H9 (cell line): Measurements from ENCODE around the gene WWC1. TPM values are rescaled to one million over a fixed set of nuclear protein-coding genes. Genes with fewer than 3 reads are reported as not detected.

Experiments used
- DNase-seq: peaks from one replicate; pipeline ENCODE4 v3.0.0-alpha.2; 2017
- H2AFZ ChIP-seq: one replicate; pipeline ENCODE4 v1.6.1; 2013; ENCODE audit warnings: mild to moderate bottlenecking, low read length, control low read depth, moderate library complexity
- H2AK5ac ChIP-seq: 2 replicates; pipeline ENCODE4 v1.6.1; 2013; ENCODE audit warnings: low read length, control low read depth, mixed read lengths; ENCODE audit not compliant: insufficient read length
- H2BK120ac ChIP-seq: one replicate; pipeline ENCODE4 v1.6.1; 2013; ENCODE audit warnings: low read depth, mild to moderate bottlenecking, low read length, control low read depth, inconsistent platforms; ENCODE audit not compliant: poor library complexity, severe bottlenecking
- H2BK12ac ChIP-seq: 2 replicates; pipeline ENCODE4 v1.6.1; 2013; ENCODE audit warnings: low read length, control low read depth, mixed read lengths, low read depth; ENCODE audit not compliant: insufficient read length
- H2BK15ac ChIP-seq: 2 replicates; pipeline ENCODE4 v1.6.1; 2013; ENCODE audit warnings: low read depth, low read length, control low read depth
- H2BK20ac ChIP-seq: one replicate; pipeline ENCODE4 v1.6.1; 2013; ENCODE audit warnings: low read depth, mild to moderate bottlenecking, low read length, control low read depth, inconsistent platforms; ENCODE audit not compliant: poor library complexity, severe bottlenecking
- H2BK5ac ChIP-seq: 2 replicates; pipeline ENCODE4 v1.6.1; 2013; ENCODE audit warnings: low read length, control low read depth, mixed read lengths; ENCODE audit not compliant: insufficient read length
- H3K14ac ChIP-seq: 2 replicates; pipeline ENCODE4 v1.6.1; 2013; ENCODE audit warnings: low read length, control low read depth; ENCODE audit not compliant: insufficient read depth
- H3K18ac ChIP-seq: 2 replicates; pipeline ENCODE4 v1.6.1; 2013; ENCODE audit warnings: low read depth, mild to moderate bottlenecking, mixed read lengths, low read length, control low read depth; ENCODE audit not compliant: insufficient read length
- H3K23ac ChIP-seq: 2 replicates; pipeline ENCODE4 v1.6.1; 2013; ENCODE audit warnings: low read length, control low read depth, mixed read lengths, low read depth; ENCODE audit not compliant: insufficient read length
- H3K23me2 ChIP-seq: 2 replicates; pipeline ENCODE4 v1.6.1; 2013; ENCODE audit warnings: low read depth, mild to moderate bottlenecking, mixed read lengths, low read length, control low read depth; ENCODE audit not compliant: insufficient read length, poor library complexity, severe bottlenecking
- H3K27ac ChIP-seq: 2 replicates; pipeline ENCODE4 v1.5.1; 2013; ENCODE audit warnings: low read length, control low read depth, mixed read lengths, low read depth; ENCODE audit not compliant: insufficient read length
- H3K27me3 ChIP-seq: 2 replicates; pipeline ENCODE4 v1.6.1; 2013; ENCODE audit warnings: low read length, control low read depth, inconsistent platforms; ENCODE audit not compliant: insufficient read depth
- H3K4ac ChIP-seq: 2 replicates; pipeline ENCODE4 v1.6.1; 2013; ENCODE audit warnings: low read depth, mild to moderate bottlenecking, control low read depth, inconsistent platforms, low read length, moderate library complexity
- H3K4me1 ChIP-seq: 2 replicates; pipeline ENCODE4 v1.6.1; 2013; ENCODE audit warnings: low read length, control low read depth, inconsistent platforms; ENCODE audit not compliant: insufficient read depth
- H3K4me2 ChIP-seq: 2 replicates; pipeline ENCODE4 v1.6.1; 2013; ENCODE audit warnings: low read length, control low read depth, mixed read lengths; ENCODE audit not compliant: insufficient read length, insufficient read depth
- H3K56ac ChIP-seq: 2 replicates; pipeline ENCODE4 v1.6.1; 2013; ENCODE audit warnings: low read depth, mild to moderate bottlenecking, mixed read lengths, low read length, control low read depth; ENCODE audit not compliant: insufficient read length
- H3K79me1 ChIP-seq: 2 replicates; pipeline ENCODE4 v1.6.1; 2013; ENCODE audit warnings: low read depth, mild to moderate bottlenecking, moderate library complexity, low read length, control low read depth, inconsistent platforms; ENCODE audit not compliant: insufficient read depth, poor library complexity, severe bottlenecking
- H3K79me2 ChIP-seq: 2 replicates; pipeline ENCODE4 v1.6.1; 2013; ENCODE audit warnings: low read length, control low read depth, inconsistent platforms; ENCODE audit not compliant: insufficient read depth
- H3K9ac ChIP-seq: 2 replicates; pipeline ENCODE4 v1.6.1; 2013; ENCODE audit warnings: low read length, control low read depth, mixed read lengths; ENCODE audit not compliant: insufficient read length; ENCODE audit errors: extremely low read depth
- H3K9me3 ChIP-seq: one replicate; pipeline ENCODE4 v1.6.1; 2013; ENCODE audit warnings: low read depth, low read length, inconsistent platforms; ENCODE audit not compliant: control insufficient read depth
- H3T11ph ChIP-seq: one replicate; pipeline ENCODE4 v1.6.1; 2013; ENCODE audit warnings: mild to moderate bottlenecking, low read length, control low read depth, inconsistent platforms
- H4K20me1 ChIP-seq: one replicate; pipeline ENCODE4 v1.6.1; 2013; ENCODE audit not compliant: control insufficient read depth, insufficient read length, insufficient read depth
- H4K5ac ChIP-seq: 2 replicates; pipeline ENCODE4 v1.6.1; 2013; ENCODE audit warnings: low read depth, mild to moderate bottlenecking, mixed read lengths, low read length, control low read depth; ENCODE audit not compliant: insufficient read length
- H4K8ac ChIP-seq: replicated peaks from 2 replicates; pipeline ENCODE4 v1.6.1; 2013; ENCODE audit warnings: low read length, control low read depth, mixed read lengths, low read depth; ENCODE audit not compliant: insufficient read length
- H4K91ac ChIP-seq: 2 replicates; pipeline ENCODE4 v1.6.1; 2013; ENCODE audit warnings: low read depth, mild to moderate bottlenecking, moderate library complexity, mixed read lengths, low read length, control low read depth; ENCODE audit not compliant: insufficient read length
- H3K27ac Mint-ChIP-seq, 3 experiments: 2 replicates in 2 of 3; 3 replicates in 1 of 3; pipeline ENCODE4 v1.8.0; 2020 to 2021; ENCODE audit warnings: mixed read lengths in 3 of 3, mild to moderate bottlenecking in 1 of 3, moderate library complexity in 1 of 3
- H3K27me3 Mint-ChIP-seq: 2 replicates; pipeline ENCODE4 v1.8.0; 2021; ENCODE audit warnings: low read depth, mild to moderate bottlenecking, moderate library complexity, mixed read lengths
- H3K36me3 Mint-ChIP-seq, 3 experiments: 2 replicates in 2 of 3; 3 replicates in 1 of 3; pipeline ENCODE4 v1.8.0; 2020 to 2021; ENCODE audit warnings: low read depth in 3 of 3, mixed read lengths in 3 of 3; ENCODE audit not compliant: insufficient read depth in 1 of 3
- H3K4me1 Mint-ChIP-seq, 2 experiments: 2 replicates each; pipeline ENCODE4 v1.8.0; 2020; ENCODE audit warnings: mixed read lengths in 2 of 2
- H3K4me3 Mint-ChIP-seq, 2 experiments: 2 replicates in 1 of 2; 3 replicates in 1 of 2; pipeline ENCODE4 v1.8.0; 2020 to 2021; ENCODE audit warnings: mild to moderate bottlenecking in 2 of 2, mixed read lengths in 2 of 2, moderate library complexity in 1 of 2
- H3K9me3 Mint-ChIP-seq, 2 experiments: 2 replicates in 1 of 2; 3 replicates in 1 of 2; pipeline ENCODE4 v1.8.0; 2020; ENCODE audit warnings: mild to moderate bottlenecking in 2 of 2, mixed read lengths in 2 of 2, moderate library complexity in 1 of 2
- WGBS: extraction: QIAGEN DNeasy Blood & Tissue Kit; methylation state at CpG from one replicate; pipeline ENCODE4 v1.1.7; 2013; ENCODE audit warnings: missing lambda C conversion rate, low lambda C conversion rate, mixed read lengths; ENCODE audit not compliant: insufficient read length; ENCODE audit errors: extremely low coverage; 5-methylcytosine and 5-hydroxymethylcytosine counted together
- total RNA-seq: library from RNA; stranded (reverse); gene quantifications from 2 replicates; pipeline ENCODE4 v1.2.1, GENCODE V29; 2021
- TF ChIP-seq, protein P1 (sequence below): fragments of 200-600 bp; sonication (generic); conservative IDR thresholded peaks from 3 replicates; pipeline ENCODE4 v1.8.0; 2021; ENCODE audit warnings: antibody characterized with exemption, mild to moderate bottlenecking

Gene WWC1
- total RNA-seq, 1 experiment from 2014 or later: 28.2 TPM

DNA sequence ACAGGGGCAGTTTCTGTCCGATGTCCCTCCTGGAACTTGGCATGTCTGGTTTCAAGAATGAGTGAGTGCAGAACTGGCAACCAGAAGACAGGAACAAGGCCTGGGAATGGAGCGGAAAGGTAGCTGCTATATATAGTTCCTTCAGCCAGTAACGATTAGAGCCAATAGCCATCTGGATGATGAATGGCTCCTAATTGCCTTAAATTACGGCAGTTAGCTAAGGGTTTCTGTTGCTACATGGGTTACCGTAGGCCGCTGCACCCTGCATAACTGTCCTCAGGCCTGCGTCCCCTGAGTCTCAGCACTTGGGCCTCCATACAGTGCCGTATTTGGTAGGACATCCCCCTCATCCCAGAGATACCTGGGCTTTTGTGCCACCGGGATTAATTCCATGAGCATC lies 29.4 kb downstream of the WWC1 start:
- H3K4me1 Mint-ChIP-seq: peaks cover 25 to 27% of the 10 kb centered on the region in 2 experiments
- Histone ChIP-seq H3K23ac (no peak overlapping the region), H3K27ac (no peak overlapping the region), H3T11ph (no peak overlapping the region), H3K4ac (no peak overlapping the region), H3K9ac (no peak overlapping the region), H3K18ac (no peak overlapping the region), H2AK5ac (no peak overlapping the region), H2BK5ac (no peak overlapping the region), H3K4me2 (no peak overlapping the region), H4K20me1 (no peaks in the 10 kb centered on the region), H2BK15ac (no peak overlapping the region), H3K27me3 (no peaks in the 10 kb centered on the region), H4K5ac (no peak overlapping the region), H4K91ac (no peak overlapping the region), H3K79me1 (peaks cover 4% of the 10 kb centered on the region), H4K8ac (no peak overlapping the region), H2BK20ac (no peak overlapping the region), H3K9me3 (no peaks in the 10 kb centered on the region), H3K4me1 (0 out of 2 replicates have a peak, but pooled peaks cover 4% of the 10 kb centered on the region), H2BK120ac (no peak overlapping the region), H2BK12ac (no peak overlapping the region), H2AFZ (no peak overlapping the region), H3K56ac (no peak overlapping the region), H3K23me2 (no peaks in the 10 kb centered on the region), H3K79me2 (0 out of 2 replicates have a peak, but pooled peaks cover 2% of the 10 kb centered on the region), H3K14ac (no peak overlapping the region)
- H3K9me3 Mint-ChIP-seq: no peaks in the 10 kb centered on the region
- H3K27me3 Mint-ChIP-seq: no peaks in the 10 kb centered on the region
- no peak overlapping the region; a peak in 1 of 5 replicates for H3K4me3 Mint-ChIP-seq
- no CpG with 5 or more reads among the region's 9 CpGs for WGBS
- H3K27ac Mint-ChIP-seq: no peak overlapping the region
- no peaks in the 10 kb centered on the region for H3K36me3 Mint-ChIP-seq
- TF ChIP-seq, protein P1, sequence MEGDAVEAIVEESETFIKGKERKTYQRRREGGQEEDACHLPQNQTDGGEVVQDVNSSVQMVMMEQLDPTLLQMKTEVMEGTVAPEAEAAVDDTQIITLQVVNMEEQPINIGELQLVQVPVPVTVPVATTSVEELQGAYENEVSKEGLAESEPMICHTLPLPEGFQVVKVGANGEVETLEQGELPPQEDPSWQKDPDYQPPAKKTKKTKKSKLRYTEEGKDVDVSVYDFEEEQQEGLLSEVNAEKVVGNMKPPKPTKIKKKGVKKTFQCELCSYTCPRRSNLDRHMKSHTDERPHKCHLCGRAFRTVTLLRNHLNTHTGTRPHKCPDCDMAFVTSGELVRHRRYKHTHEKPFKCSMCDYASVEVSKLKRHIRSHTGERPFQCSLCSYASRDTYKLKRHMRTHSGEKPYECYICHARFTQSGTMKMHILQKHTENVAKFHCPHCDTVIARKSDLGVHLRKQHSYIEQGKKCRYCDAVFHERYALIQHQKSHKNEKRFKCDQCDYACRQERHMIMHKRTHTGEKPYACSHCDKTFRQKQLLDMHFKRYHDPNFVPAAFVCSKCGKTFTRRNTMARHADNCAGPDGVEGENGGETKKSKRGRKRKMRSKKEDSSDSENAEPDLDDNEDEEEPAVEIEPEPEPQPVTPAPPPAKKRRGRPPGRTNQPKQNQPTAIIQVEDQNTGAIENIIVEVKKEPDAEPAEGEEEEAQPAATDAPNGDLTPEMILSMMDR: no peak
- DNase-seq: no peak
